Nephron (organoid): ENCODE measurements around the gene CRYGN.

Experiments used
- H3K27ac Mint-ChIP-seq, 3 experiments: 2 replicates each; pipeline ENCODE4 v1.8.0; 2020; ENCODE audit warnings: mixed read lengths in 3 of 3, mild to moderate bottlenecking in 2 of 3, moderate library complexity in 1 of 3
- H3K27me3 Mint-ChIP-seq: 2 replicates; pipeline ENCODE4 v1.8.0; 2021; ENCODE audit warnings: low read depth, mild to moderate bottlenecking, moderate library complexity, mixed read lengths
- H3K36me3 Mint-ChIP-seq: 2 replicates; pipeline ENCODE4 v1.8.0; 2020; ENCODE audit warnings: low read depth, mixed read lengths
- H3K4me1 Mint-ChIP-seq: 2 replicates; pipeline ENCODE4 v1.8.0; 2020; ENCODE audit warnings: mixed read lengths
- H3K4me3 Mint-ChIP-seq, 3 experiments: 2 replicates each; pipeline ENCODE4 v1.8.0; 2020; ENCODE audit warnings: mild to moderate bottlenecking in 3 of 3, mixed read lengths in 3 of 3, moderate library complexity in 2 of 3
- H3K9me3 Mint-ChIP-seq: 2 replicates; pipeline ENCODE4 v1.8.0; 2020; ENCODE audit warnings: mixed read lengths
- TF ChIP-seq, protein P1 (sequence below), 3 experiments: fragments of 200-600 bp; sonication (generic); IDR thresholded peaks; one replicate each; pipeline ENCODE4 v1.5.0; 2021; ENCODE audit warnings: antibody characterized with exemption in 3 of 3; ENCODE audit not compliant: unreplicated experiment in 3 of 3

Gene CRYGN

DNA sequence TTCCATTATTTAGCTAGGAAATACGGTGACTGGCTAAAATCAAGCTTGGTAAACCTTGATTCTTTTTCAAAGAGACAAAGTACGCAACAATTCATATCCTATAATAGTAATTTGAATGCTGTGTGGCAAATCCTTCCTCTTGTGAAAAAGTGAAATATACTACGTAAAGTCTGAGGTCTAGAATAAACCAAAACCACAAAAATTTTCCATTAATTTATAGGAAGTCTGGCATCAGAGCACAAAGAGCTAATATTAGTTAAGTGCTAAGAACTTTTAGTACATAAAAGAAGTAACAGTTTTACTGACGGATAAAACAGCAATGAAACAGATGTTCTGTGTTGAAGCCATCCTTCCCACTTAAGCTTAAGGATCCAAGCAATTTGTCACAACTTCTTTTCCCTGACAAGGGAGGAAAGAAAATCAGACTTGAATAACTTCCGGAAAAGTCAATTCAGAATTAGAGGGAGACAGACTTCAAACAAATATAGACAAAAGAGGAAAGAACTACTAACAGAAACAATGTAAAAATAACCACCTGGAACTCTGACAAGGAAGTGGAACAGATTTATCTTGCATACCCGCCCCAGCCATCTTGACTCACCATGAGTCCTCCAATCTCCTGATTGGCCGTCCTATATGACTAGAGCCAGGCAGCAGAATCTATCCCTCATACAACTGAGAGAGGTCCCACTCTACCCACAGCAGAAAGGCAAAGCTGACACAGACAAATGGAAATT is 45.2 kb upstream of the CRYGN start:
- Mint-ChIP-seq H3K4me3 (no peak overlapping the region), H3K27me3 (no peaks in the 10 kb centered on the region), H3K27ac (peak overlapping the region; percentile 25 to 47 (median 29)), H3K4me1 (peaks cover 17% of the 10 kb centered on the region), H3K9me3 (no peaks in the 10 kb centered on the region), H3K36me3 (peaks cover 70% of the 10 kb centered on the region)
- TF ChIP-seq, protein P1, sequence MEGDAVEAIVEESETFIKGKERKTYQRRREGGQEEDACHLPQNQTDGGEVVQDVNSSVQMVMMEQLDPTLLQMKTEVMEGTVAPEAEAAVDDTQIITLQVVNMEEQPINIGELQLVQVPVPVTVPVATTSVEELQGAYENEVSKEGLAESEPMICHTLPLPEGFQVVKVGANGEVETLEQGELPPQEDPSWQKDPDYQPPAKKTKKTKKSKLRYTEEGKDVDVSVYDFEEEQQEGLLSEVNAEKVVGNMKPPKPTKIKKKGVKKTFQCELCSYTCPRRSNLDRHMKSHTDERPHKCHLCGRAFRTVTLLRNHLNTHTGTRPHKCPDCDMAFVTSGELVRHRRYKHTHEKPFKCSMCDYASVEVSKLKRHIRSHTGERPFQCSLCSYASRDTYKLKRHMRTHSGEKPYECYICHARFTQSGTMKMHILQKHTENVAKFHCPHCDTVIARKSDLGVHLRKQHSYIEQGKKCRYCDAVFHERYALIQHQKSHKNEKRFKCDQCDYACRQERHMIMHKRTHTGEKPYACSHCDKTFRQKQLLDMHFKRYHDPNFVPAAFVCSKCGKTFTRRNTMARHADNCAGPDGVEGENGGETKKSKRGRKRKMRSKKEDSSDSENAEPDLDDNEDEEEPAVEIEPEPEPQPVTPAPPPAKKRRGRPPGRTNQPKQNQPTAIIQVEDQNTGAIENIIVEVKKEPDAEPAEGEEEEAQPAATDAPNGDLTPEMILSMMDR (IDR thresholded peaks at IDR 0.05; ENCODE audit: unreplicated experiment in 3 of 3): no peak

DNA sequence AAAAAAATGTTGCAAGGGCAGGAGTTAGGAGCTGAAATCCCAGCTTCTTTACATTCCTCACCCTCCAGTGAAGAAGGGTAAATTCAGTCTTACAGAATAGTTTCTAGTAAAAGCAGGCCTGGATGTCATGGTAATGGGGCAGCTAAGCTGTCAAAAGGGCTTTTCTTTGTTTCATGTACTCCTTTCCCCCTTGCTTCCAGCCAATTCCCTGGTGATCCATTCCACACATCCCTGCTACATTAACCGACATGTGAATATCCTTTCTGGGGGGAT is 43.7 kb upstream of the CRYGN start:
- H3K4me3 Mint-ChIP-seq: no peak overlapping the region
- no peaks in the 10 kb centered on the region for H3K27me3 Mint-ChIP-seq
- H3K36me3 Mint-ChIP-seq: peaks cover 69% of the 10 kb centered on the region
- TF ChIP-seq, protein P1 (IDR thresholded peaks at IDR 0.05; ENCODE audit: unreplicated experiment in 3 of 3): no peak
- H3K9me3 Mint-ChIP-seq: no peaks in the 10 kb centered on the region
- peaks cover 16% of the 10 kb centered on the region for H3K4me1 Mint-ChIP-seq
- H3K27ac Mint-ChIP-seq: peak overlapping the region in 1 of 3 experiments; percentile 24

DNA sequence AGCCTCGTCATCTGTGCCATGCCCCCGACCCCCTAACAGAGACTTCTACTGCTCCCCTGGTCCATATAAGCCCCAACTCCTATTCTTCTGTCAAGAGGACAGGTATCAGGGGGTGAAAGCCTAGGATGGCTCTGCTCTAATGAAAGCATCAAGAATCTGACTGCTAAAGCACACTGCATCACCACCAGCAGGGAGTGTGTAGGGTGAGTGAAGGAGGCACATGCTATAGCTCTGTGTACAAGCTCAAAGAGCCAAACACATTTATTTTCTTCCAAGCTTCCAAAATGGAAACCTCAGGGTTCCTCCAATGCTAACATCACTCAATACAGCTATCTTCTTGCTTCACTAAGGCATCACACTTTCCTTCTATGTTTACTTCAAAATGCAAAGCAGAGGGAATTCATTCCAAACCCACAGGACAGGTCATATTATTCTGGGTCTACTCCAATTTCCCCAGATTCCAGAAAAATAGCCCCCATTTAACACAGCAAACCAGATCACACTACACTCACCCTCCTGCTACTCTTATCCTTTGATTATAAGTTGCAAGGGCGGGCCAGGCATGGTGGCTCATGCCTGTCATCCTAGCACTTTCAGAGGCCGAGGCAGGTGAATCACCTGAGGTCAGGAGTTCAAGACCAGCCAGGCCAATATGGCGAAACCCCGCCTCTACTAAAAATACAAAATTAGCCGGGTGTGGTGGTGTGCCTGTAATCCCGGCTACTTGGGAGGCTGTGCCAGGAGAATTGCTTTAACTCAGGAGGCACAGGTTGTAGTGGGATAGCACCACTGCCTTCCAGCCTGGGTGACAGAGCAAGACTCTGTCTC is 43.2 kb upstream of the CRYGN start:
- Mint-ChIP-seq H3K27me3 (no peaks in the 10 kb centered on the region), H3K27ac (peak overlapping the region in 2 of 3 experiments; percentile 22 to 67), H3K4me1 (peaks cover 16% of the 10 kb centered on the region), H3K4me3 (no peak overlapping the region), H3K9me3 (no peaks in the 10 kb centered on the region), H3K36me3 (peaks cover 66% of the 10 kb centered on the region)
- TF ChIP-seq, protein P1 (IDR thresholded peaks at IDR 0.05; ENCODE audit: unreplicated experiment in 3 of 3): no peak

DNA sequence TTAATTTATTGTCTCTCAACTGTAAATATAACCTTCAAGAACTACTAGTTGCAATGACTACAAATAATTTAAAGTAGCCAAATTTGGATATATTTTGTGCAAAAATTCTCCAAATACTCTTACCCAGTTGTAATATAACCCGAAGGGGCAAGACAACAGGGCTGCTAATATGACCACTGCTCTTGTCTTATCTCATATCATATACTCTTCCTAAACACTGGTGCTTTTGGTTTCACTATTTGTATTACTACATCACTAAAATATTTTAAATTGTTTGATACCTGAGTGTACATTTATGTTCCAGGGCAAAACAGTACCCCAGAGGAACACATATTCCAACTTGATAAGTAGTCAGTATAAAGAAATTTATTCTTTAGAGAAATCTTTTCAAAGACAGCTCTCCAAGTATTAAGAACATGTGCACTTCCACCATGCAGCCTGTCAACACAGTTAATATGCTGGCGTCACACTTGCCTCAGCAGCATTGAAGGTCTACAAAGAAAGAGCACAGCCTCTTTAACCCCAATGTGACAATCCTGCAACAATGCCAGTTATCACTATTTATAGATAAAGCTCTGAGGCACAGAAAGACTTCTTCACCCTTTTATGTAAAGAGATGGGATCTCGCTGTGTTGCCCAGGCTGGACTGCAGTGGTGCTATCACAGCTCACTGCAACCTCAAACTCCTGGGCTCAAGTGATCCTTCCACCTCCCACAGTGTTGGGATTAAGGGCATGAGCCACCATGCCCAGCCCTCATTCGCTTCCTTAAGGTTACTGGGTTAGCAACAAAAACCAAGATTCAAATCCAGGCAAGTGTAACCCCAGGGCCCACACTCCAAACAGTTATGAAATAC is 41.9 kb upstream of the CRYGN start:
- Mint-ChIP-seq H3K36me3 (peaks cover 57% of the 10 kb centered on the region), H3K27me3 (no peaks in the 10 kb centered on the region), H3K27ac (peak overlapping the region in 1 of 3 experiments; percentile 22), H3K9me3 (no peaks in the 10 kb centered on the region), H3K4me3 (no peak overlapping the region), H3K4me1 (peaks cover 16% of the 10 kb centered on the region)
- TF ChIP-seq, protein P1 (IDR thresholded peaks at IDR 0.05; ENCODE audit: unreplicated experiment in 3 of 3): no peak

DNA sequence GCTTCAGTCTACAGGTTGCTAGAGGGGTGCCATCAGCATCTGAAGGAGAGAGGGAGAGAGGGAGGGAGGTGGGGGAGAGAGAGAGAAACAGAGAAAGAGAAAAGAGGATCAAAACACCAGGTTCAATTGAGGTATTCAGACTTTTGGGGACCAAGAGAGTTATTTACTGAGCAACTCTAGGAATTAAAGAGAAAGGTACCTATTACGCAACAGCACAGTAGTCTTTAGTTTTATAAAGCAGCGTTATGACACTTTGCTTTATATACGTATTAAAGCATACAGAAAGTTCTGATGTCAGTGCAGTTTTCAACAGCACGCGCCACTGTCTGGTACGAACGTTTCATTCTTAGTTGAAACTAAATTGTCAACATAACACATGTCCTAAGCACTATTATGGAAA is 37.9 kb upstream of the CRYGN start:
- TF ChIP-seq, protein P1 (IDR thresholded peaks at IDR 0.05; ENCODE audit: unreplicated experiment in 3 of 3): no peak
- no peak overlapping the region for H3K4me3 Mint-ChIP-seq
- H3K27me3 Mint-ChIP-seq: no peaks in the 10 kb centered on the region
- peaks cover 4% of the 10 kb centered on the region for H3K4me1 Mint-ChIP-seq
- H3K9me3 Mint-ChIP-seq: no peaks in the 10 kb centered on the region
- no peak overlapping the region for H3K27ac Mint-ChIP-seq
- peaks cover 43% of the 10 kb centered on the region for H3K36me3 Mint-ChIP-seq
